MM.1S (cell line): ENCODE data around the gene TJAP1.
"Not testable (repeated sequence)": the region's sequence is repeated elsewhere in the genome, so short reads cannot be mapped to it uniquely, and the experiment has no call there.

Experiments
- DNase-seq: peaks from one replicate; pipeline ENCODE4 v3.0.0-alpha.2; 2015
- H2AFZ ChIP-seq: fragments of 300-600 bp; sonication (generic); 2 replicates; pipeline ENCODE4 v1.6.0; 2016; ENCODE audit warnings: antibody characterized with exemption, low read length
- H3F3A ChIP-seq: fragments of 300-600 bp; sonication (generic); 2 replicates; pipeline ENCODE4 v1.6.1; 2016; ENCODE audit warnings: mild to moderate bottlenecking, antibody characterized with exemption, low read length, moderate library complexity, mixed read lengths; ENCODE audit not compliant: insufficient read depth
- H3K27ac ChIP-seq: fragments of 300-600 bp; sonication (generic); 2 replicates; pipeline ENCODE4 v1.5.1; 2016; ENCODE audit warnings: mild to moderate bottlenecking, low read length
- H3K27me3 ChIP-seq: fragments of 300-600 bp; sonication (generic); replicated peaks from 2 replicates; pipeline ENCODE4 v1.6.0; 2016; ENCODE audit warnings: low read length; ENCODE audit not compliant: insufficient read depth
- H3K36me3 ChIP-seq: fragments of 300-600 bp; sonication (generic); replicated peaks from 2 replicates; pipeline ENCODE4 v1.6.1; 2016; ENCODE audit warnings: mild to moderate bottlenecking, low read length, mixed read lengths; ENCODE audit not compliant: insufficient read depth
- H3K4me1 ChIP-seq: fragments of 300-600 bp; sonication (generic); 2 replicates; pipeline ENCODE4 v1.6.1; 2016; ENCODE audit warnings: low read length, mixed read lengths
- H3K4me2 ChIP-seq: fragments of 300-600 bp; sonication (generic); 2 replicates; pipeline ENCODE4 v1.6.0; 2016; ENCODE audit warnings: low read depth, low read length
- H3K4me3 ChIP-seq: fragments of 300-600 bp; sonication (generic); 2 replicates; pipeline ENCODE4 v1.5.1; 2016; ENCODE audit warnings: low read length, mixed read lengths
- H3K79me2 ChIP-seq: fragments of 300-600 bp; sonication (generic); 2 replicates; pipeline ENCODE4 v1.6.1; 2016; ENCODE audit warnings: mixed run types, low read length, mixed read lengths
- H3K9ac ChIP-seq: fragments of 300-600 bp; sonication (generic); 2 replicates; pipeline ENCODE4 v1.6.1; 2016; ENCODE audit warnings: low read length, mixed read lengths
- H3K9me2 ChIP-seq: fragments of 300-600 bp; sonication (generic); replicated peaks from 2 replicates; pipeline ENCODE4 v1.6.1; 2016; ENCODE audit warnings: mild to moderate bottlenecking, low read length, mixed read lengths; ENCODE audit not compliant: insufficient read depth
- H3K9me3 ChIP-seq: fragments of 300-600 bp; sonication (generic); replicated peaks from 2 replicates; pipeline ENCODE4 v1.6.1; 2016; ENCODE audit warnings: mild to moderate bottlenecking, low read length, mixed read lengths; ENCODE audit not compliant: insufficient read depth
- H4K20me1 ChIP-seq: fragments of 300-600 bp; sonication (generic); 2 replicates; pipeline ENCODE4 v1.6.1; 2016; ENCODE audit warnings: mild to moderate bottlenecking, low read length, moderate library complexity, mixed read lengths; ENCODE audit not compliant: insufficient read depth
- CTCF ChIP-seq: fragments of 300-600 bp; sonication (generic); IDR thresholded peaks from 2 replicates; pipeline ENCODE4 v1.5.1; 2016; ENCODE audit warnings: antibody characterized with exemption, low read length, mixed read lengths
- EZH2 ChIP-seq: fragments of 300-600 bp; sonication (generic); optimal IDR thresholded peaks from 2 replicates; pipeline ENCODE3; 2017; ENCODE audit warnings: low read depth, mild to moderate bottlenecking, antibody characterized with exemption, low read length, mixed read lengths
- EZH2phosphoT487 ChIP-seq: fragments of 300-600 bp; sonication (generic); IDR thresholded peaks from 2 replicates; pipeline ENCODE4 v1.6.1; 2018; ENCODE audit warnings: antibody characterized with exemption, low read length

TJAP1 gene

GRCh38 chr6:43457643-43458042, 19.7 kb upstream of the TJAP1 start:
- no peaks in the 10 kb centered on the region for H3K9me3 ChIP-seq
- no peak overlapping the region for H2AFZ ChIP-seq
- no peak overlapping the region for H3K27ac ChIP-seq
- H3K4me2 ChIP-seq, result no peak overlapping the region
- H3K36me3 ChIP-seq, result no peaks in the 10 kb centered on the region
- H3K9me2 ChIP-seq, result no peaks in the 10 kb centered on the region
- TF ChIP-seq EZH2 (no peak), EZH2phosphoT487 (no peak), CTCF (no peak)
- H3K9ac ChIP-seq, result no peak overlapping the region
- peaks cover 24% of the 10 kb centered on the region for H3K27me3 ChIP-seq
- H3K79me2 ChIP-seq, result no peaks in the 10 kb centered on the region
- no peaks in the 10 kb centered on the region for H4K20me1 ChIP-seq
- no peak overlapping the region for H3K4me3 ChIP-seq
- no peak for DNase-seq
- no peaks in the 10 kb centered on the region for H3K4me1 ChIP-seq
- H3F3A ChIP-seq, result no peaks in the 10 kb centered on the region

- DNase-seq, H3K4me2 ChIP-seq: not testable (repeated sequence)
These were observed 19.2 kb upstream of the TJAP1 start for GRCh38 chr6:43458154-43458553.

GRCh38 chr6:43459535-43459934, 17.8 kb upstream of the TJAP1 start:
- no peak overlapping the region for H3K4me3 ChIP-seq
- no peaks in the 10 kb centered on the region for H3K36me3 ChIP-seq
- no peak for TF ChIP-seq EZH2
- TF ChIP-seq CTCF, result no peak
- no peak for TF ChIP-seq EZH2phosphoT487
- no peaks in the 10 kb centered on the region for H3K4me1 ChIP-seq
- no peak overlapping the region for H2AFZ ChIP-seq
- H3F3A ChIP-seq, result no peaks in the 10 kb centered on the region
- peaks cover 26% of the 10 kb centered on the region for H3K27me3 ChIP-seq
- no peaks in the 10 kb centered on the region for H3K9me2 ChIP-seq
- H3K9ac ChIP-seq, result no peak overlapping the region
- H3K4me2 ChIP-seq, result no peak overlapping the region
- no peaks in the 10 kb centered on the region for H3K9me3 ChIP-seq
- H4K20me1 ChIP-seq, result no peaks in the 10 kb centered on the region
- H3K27ac ChIP-seq, result no peak overlapping the region
- no peaks in the 10 kb centered on the region for H3K79me2 ChIP-seq
- no peak for DNase-seq

More at GRCh38 chr6:43458154-43458553, 19.2 kb upstream of the TJAP1 start:
- H3K4me1 ChIP-seq, H3K79me2 ChIP-seq, H3K9me3 ChIP-seq, H2AFZ ChIP-seq, H3K9ac ChIP-seq, H3F3A ChIP-seq, H3K9me2 ChIP-seq, H3K27ac ChIP-seq, H3K4me3 ChIP-seq, H4K20me1 ChIP-seq, H3K36me3 ChIP-seq: not testable (repeated sequence)
- peaks cover 26% of the 10 kb centered on the region for H3K27me3 ChIP-seq

- DNase-seq, result no peak
- H3K27ac ChIP-seq, result no peak overlapping the region
- H2AFZ ChIP-seq, result no peak overlapping the region
- no peak overlapping the region for H3K9ac ChIP-seq
- no peak overlapping the region for H3K4me2 ChIP-seq
- no peaks in the 10 kb centered on the region for H3K9me3 ChIP-seq
- H3K9me2 ChIP-seq, result no peaks in the 10 kb centered on the region
- H3F3A ChIP-seq, result no peaks in the 10 kb centered on the region
- H3K36me3 ChIP-seq, result no peaks in the 10 kb centered on the region
- H3K27me3 ChIP-seq, result peaks cover 26% of the 10 kb centered on the region
- no peaks in the 10 kb centered on the region for H3K79me2 ChIP-seq
- no peak overlapping the region for H3K4me3 ChIP-seq
- H3K4me1 ChIP-seq, result no peaks in the 10 kb centered on the region
- TF ChIP-seq CTCF, result no peak
- no peak for TF ChIP-seq EZH2phosphoT487
- TF ChIP-seq EZH2, result no peak
- no peaks in the 10 kb centered on the region for H4K20me1 ChIP-seq
These were observed 17.3 kb upstream of the TJAP1 start for GRCh38 chr6:43460032-43460431.
